ENCODE data around the gene DENND2A. TPM values are rescaled to one million over a fixed set of nuclear protein-coding genes. Genes with fewer than 3 reads are reported as not detected.
"Not testable (repeated sequence)": the region's sequence is repeated elsewhere in the genome, so short reads cannot be mapped to it uniquely, and the experiment has no call there.

DENND2A gene
- total and polyA plus RNA-seq, 5 donors: 8.7 to 16.6 (median 12.1) TPM

GRCh38 chr7:140519007-140519399, 121.6 kb downstream of the DENND2A start:
- no peak overlapping the region for H3K4me3 ChIP-seq (ENCODE audit: low read length)
- H3K9me3 ChIP-seq (ENCODE audit: control insufficient read depth, low read length): no peaks in the 10 kb centered on the region
- WGBS: 46% methylated on average over 7 of the region's 7 CpGs
- intact Hi-C loops (cut with DNase I): loop anchor here in 2 of 4 donors (2.0 kb wide), 2 partner anchors 134 to 136 kb away; no protein-coding TSS in a partner anchor
- H3K4me1 ChIP-seq (ENCODE audit: control insufficient read depth, insufficient read depth, low read length): no peaks in the 10 kb centered on the region
- H3K27me3 ChIP-seq (ENCODE audit: control insufficient read depth, insufficient read depth): no peaks in the 10 kb centered on the region
- DNase-seq (peak in 2 of 3 donors; percentile 56 to 58), ATAC-seq (peak; percentile 33 to 54)
- peak overlapping the region; percentile 55 for H3K27ac ChIP-seq (ENCODE audit: low read length)

- H3K4me3 ChIP-seq (ENCODE audit: low read length): no peak overlapping the region
- WGBS: 66% methylated on average over 15 of the region's 15 CpGs
- H3K4me1 ChIP-seq (ENCODE audit: control insufficient read depth, insufficient read depth, low read length): no peaks in the 10 kb centered on the region
- H3K27ac ChIP-seq (ENCODE audit: low read length): peak overlapping the region; percentile 26
- peak in 1 of 3 donors; percentile 65 for DNase-seq
- intact Hi-C loops (cut with DNase I): loop anchor here in 3 of 4 donors (1.0 to 2.0 kb wide), 3 partner anchors 134 to 136 kb away; no protein-coding TSS in a partner anchor
- H3K27me3 ChIP-seq (ENCODE audit: control insufficient read depth, insufficient read depth): no peaks in the 10 kb centered on the region
- H3K9me3 ChIP-seq (ENCODE audit: control insufficient read depth, low read length): no peaks in the 10 kb centered on the region
- ATAC-seq: peak; percentile 5 to 24
Observed at GRCh38 chr7:140518370-140519006, 122.1 kb downstream of the DENND2A start.

GRCh38 chr7:140517546-140518369, 122.9 kb downstream of the DENND2A start:
- ATAC-seq: peak; percentile 94 to 95
- H3K27me3 ChIP-seq (ENCODE audit: control insufficient read depth, insufficient read depth): no peaks in the 10 kb centered on the region
- intact Hi-C loops (cut with DNase I): loop anchor here (1.0 to 2.0 kb wide), 3 partner anchors 135 to 137 kb away; no protein-coding TSS in a partner anchor
- H3K27ac ChIP-seq (ENCODE audit: low read length): no peak overlapping the region
- DNase-seq: peak; percentile 93 to 97 (median 96)
- H3K4me1 ChIP-seq (ENCODE audit: control insufficient read depth, insufficient read depth, low read length): no peaks in the 10 kb centered on the region
- H3K9me3 ChIP-seq (ENCODE audit: control insufficient read depth, low read length): no peaks in the 10 kb centered on the region
- WGBS: 46% methylated on average over 31 of the region's 31 CpGs
- no peak overlapping the region for H3K4me3 ChIP-seq (ENCODE audit: low read length)

- H3K27me3 ChIP-seq (ENCODE audit: control insufficient read depth, insufficient read depth): no peaks in the 10 kb centered on the region
- ATAC-seq (peak; percentile 52 to 56), DNase-seq (peak; percentile 46 to 73 (median 71))
- no peak overlapping the region for H3K4me3 ChIP-seq (ENCODE audit: low read length)
- H3K27ac ChIP-seq (ENCODE audit: low read length): no peak overlapping the region
- H3K4me1 ChIP-seq (ENCODE audit: control insufficient read depth, insufficient read depth, low read length): no peaks in the 10 kb centered on the region
- intact Hi-C loops (cut with DNase I): no loop called here
- no peaks in the 10 kb centered on the region for H3K9me3 ChIP-seq (ENCODE audit: control insufficient read depth, low read length)
- 29% methylated on average over 9 of the region's 9 CpGs for WGBS
Observed at GRCh38 chr7:140512317-140513000, 128.2 kb downstream of the DENND2A start.

- WGBS: 66% methylated on average over 5 of the region's 5 CpGs
- Histone ChIP-seq H3K27ac (ENCODE audit: low read length) (no peak overlapping the region), H3K9me3 (ENCODE audit: control insufficient read depth, low read length) (no peaks in the 10 kb centered on the region), H3K27me3 (ENCODE audit: control insufficient read depth, insufficient read depth) (no peaks in the 10 kb centered on the region), H3K4me1 (ENCODE audit: control insufficient read depth, insufficient read depth, low read length) (no peaks in the 10 kb centered on the region), H3K4me3 (ENCODE audit: low read length) (no peak overlapping the region)
- intact Hi-C loops (cut with DNase I): no loop called here
- ATAC-seq (no peak), DNase-seq (no peak)
Observed at GRCh38 chr7:140509789-140510188, 130.8 kb downstream of the DENND2A start.

- H3K27me3 ChIP-seq (ENCODE audit: control insufficient read depth, insufficient read depth); intact Hi-C loops (cut with DNase I); ATAC-seq; H3K4me1 ChIP-seq (ENCODE audit: control insufficient read depth, insufficient read depth, low read length); H3K4me3 ChIP-seq (ENCODE audit: low read length); H3K9me3 ChIP-seq (ENCODE audit: control insufficient read depth, low read length); DNase-seq: not testable (repeated sequence)
- 75% methylated on average over 6 of the region's 6 CpGs for WGBS
- peak overlapping the region; percentile 82 for H3K27ac ChIP-seq (ENCODE audit: low read length)
Observed at GRCh38 chr7:140507556-140507955, 133.1 kb downstream of the DENND2A start.

- no peaks in the 10 kb centered on the region for H3K9me3 ChIP-seq (ENCODE audit: control insufficient read depth, low read length)
- no peaks in the 10 kb centered on the region for H3K27me3 ChIP-seq (ENCODE audit: control insufficient read depth, insufficient read depth)
- 45% methylated on average over 5 of the region's 5 CpGs for WGBS
- ATAC-seq: peak; percentile 91 to 93
- DNase-seq: peak; percentile 38 to 68 (median 61)
- intact Hi-C loops (cut with DNase I): no loop called here
- H3K27ac ChIP-seq (ENCODE audit: low read length): peak overlapping the region; percentile 88
- H3K4me1 ChIP-seq (ENCODE audit: control insufficient read depth, insufficient read depth, low read length): no peaks in the 10 kb centered on the region
- H3K4me3 ChIP-seq (ENCODE audit: low read length): no peak overlapping the region
Observed at GRCh38 chr7:140506788-140507464, 133.7 kb downstream of the DENND2A start.

- no peak overlapping the region for H3K27ac ChIP-seq (ENCODE audit: low read length)
- H3K27me3 ChIP-seq (ENCODE audit: control insufficient read depth, insufficient read depth): no peaks in the 10 kb centered on the region
- WGBS: 82% methylated on average over 5 of the region's 5 CpGs
- H3K4me1 ChIP-seq (ENCODE audit: control insufficient read depth, insufficient read depth, low read length): no peaks in the 10 kb centered on the region
- intact Hi-C loops (cut with DNase I): no loop called here
- no peak for DNase-seq
- ATAC-seq: no peak
- H3K9me3 ChIP-seq (ENCODE audit: control insufficient read depth, low read length): no peaks in the 10 kb centered on the region
- no peak overlapping the region for H3K4me3 ChIP-seq (ENCODE audit: low read length)
Observed at GRCh38 chr7:140501966-140502365, 138.6 kb downstream of the DENND2A start.

GRCh38 chr7:140497807-140498206, 142.8 kb downstream of the DENND2A start:
- H3K27ac ChIP-seq (ENCODE audit: low read length); DNase-seq; ATAC-seq; H3K9me3 ChIP-seq (ENCODE audit: control insufficient read depth, low read length); H3K4me1 ChIP-seq (ENCODE audit: control insufficient read depth, insufficient read depth, low read length); H3K4me3 ChIP-seq (ENCODE audit: low read length); H3K27me3 ChIP-seq (ENCODE audit: control insufficient read depth, insufficient read depth); intact Hi-C loops (cut with DNase I): not testable (repeated sequence)
- WGBS: 95% methylated on average over 7 of the region's 7 CpGs

- Histone ChIP-seq H3K27me3 (ENCODE audit: control insufficient read depth, insufficient read depth) (no peaks in the 10 kb centered on the region), H3K4me1 (ENCODE audit: control insufficient read depth, insufficient read depth, low read length) (no peaks in the 10 kb centered on the region), H3K27ac (ENCODE audit: low read length) (no peak overlapping the region), H3K9me3 (ENCODE audit: control insufficient read depth, low read length) (no peaks in the 10 kb centered on the region), H3K4me3 (ENCODE audit: low read length) (no peak overlapping the region)
- intact Hi-C loops (cut with DNase I): no loop called here
- no peak for DNase-seq
- WGBS: 74% methylated on average over 5 of the region's 5 CpGs
- ATAC-seq: no peak
Observed at GRCh38 chr7:140497241-140497769, 143.3 kb downstream of the DENND2A start.
